Skeletal muscle tissue (tissue), 4 donors: Measurements from ENCODE around the gene PRR35. TPM values are rescaled to one million over a fixed set of nuclear protein-coding genes. Genes with fewer than 3 reads are reported as not detected.
A peak's percentile ranks its signal among the peaks of the same experiment; 100 is the strongest.

ENCODE experiments used
- H3K27ac ChIP-seq: one replicate; pipeline ENCODE4 v1.7.0; 2013; ENCODE audit warnings: mild to moderate bottlenecking, low read depth, low read length, inconsistent platforms
- H3K27me3 ChIP-seq, 3 donors: one replicate each; pipeline ENCODE4 v1.7.0; 2013; ENCODE audit warnings: low read length in 3 of 3; ENCODE audit not compliant: control insufficient read depth in 3 of 3, insufficient read depth in 3 of 3
- H3K36me3 ChIP-seq, 3 donors: one replicate each; pipeline ENCODE4 v1.7.0; 2013; ENCODE audit warnings: low read length in 3 of 3; ENCODE audit not compliant: control insufficient read depth in 3 of 3, insufficient read depth in 3 of 3
- H3K4me1 ChIP-seq, 3 donors: one replicate each; pipeline ENCODE4 v1.7.0; 2013; ENCODE audit warnings: low read length in 3 of 3, mild to moderate bottlenecking in 3 of 3; ENCODE audit not compliant: control insufficient read depth in 3 of 3, insufficient read depth in 3 of 3
- H3K4me3 ChIP-seq, 3 donors: one replicate each; pipeline ENCODE4 v1.7.0; 2013; ENCODE audit warnings: low read length in 3 of 3
- H3K9ac ChIP-seq, 3 donors: one replicate each; pipeline ENCODE4 v1.7.0; 2013; ENCODE audit warnings: low read length in 3 of 3, mild to moderate bottlenecking in 3 of 3, moderate library complexity in 2 of 3, low read depth in 1 of 3
- H3K9me3 ChIP-seq, 3 donors: one replicate each; pipeline ENCODE4 v1.7.0; 2013; ENCODE audit warnings: low read length in 3 of 3; ENCODE audit not compliant: control insufficient read depth in 3 of 3
- total RNA-seq: library from RNA; depleted of rRNA; stranded (reverse); fragments of >200 nt; gene quantifications from one replicate; pipeline ENCODE4 v1.2.3, GENCODE V29; 2014
- donor health status: Osteomylitis.

The PRR35 gene
- total RNA-seq = not detected

DNA sequence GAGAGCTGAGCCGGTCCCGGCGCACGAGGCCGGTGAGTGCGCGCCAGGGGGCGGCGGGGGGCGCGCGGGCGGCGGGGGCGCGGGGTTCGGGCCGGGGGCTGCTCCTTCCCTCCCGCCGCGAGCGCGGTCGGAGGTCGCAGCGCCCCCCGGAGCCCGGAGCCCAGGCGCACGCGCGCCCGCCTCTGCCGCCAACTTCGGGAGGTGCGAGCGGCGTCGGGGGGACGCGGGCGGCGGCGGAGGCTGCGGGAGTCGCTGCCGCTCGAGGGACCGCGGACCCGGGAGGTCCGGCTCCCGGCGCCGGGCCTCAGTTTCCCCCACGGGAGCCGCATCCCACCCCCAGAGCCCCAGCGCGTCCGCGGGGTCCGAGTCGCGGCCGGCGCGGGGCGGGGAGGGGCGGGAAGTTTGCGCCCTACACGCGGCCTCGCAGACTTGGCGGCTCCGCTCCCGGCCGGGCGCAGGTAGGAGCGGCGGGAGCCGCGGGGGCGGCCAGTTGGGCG lies at the start of gene PRR35:
Gene PRR35 (plus strand): TSS at position 191 of the 497 bp plus-strand sequence. CDS start 2,901 bp downstream, outside the sequence.
- no peak within 1 kb of the TSS for H3K4me3 ChIP-seq
- H3K36me3 ChIP-seq = no peaks in the 10 kb centered on the region
- peaks cover 0 to 2% (median 0%) of the 10 kb centered on the region in 3 donors for H3K4me1 ChIP-seq
- H3K9ac ChIP-seq = no peak within 1 kb of the TSS
- no peaks in the 10 kb centered on the region for H3K9me3 ChIP-seq
- H3K27me3 ChIP-seq = peaks cover 39 to 46% (median 43%) of the 10 kb centered on the region in 3 donors
- H3K27ac ChIP-seq = no peak within 1 kb of the TSS

DNA sequence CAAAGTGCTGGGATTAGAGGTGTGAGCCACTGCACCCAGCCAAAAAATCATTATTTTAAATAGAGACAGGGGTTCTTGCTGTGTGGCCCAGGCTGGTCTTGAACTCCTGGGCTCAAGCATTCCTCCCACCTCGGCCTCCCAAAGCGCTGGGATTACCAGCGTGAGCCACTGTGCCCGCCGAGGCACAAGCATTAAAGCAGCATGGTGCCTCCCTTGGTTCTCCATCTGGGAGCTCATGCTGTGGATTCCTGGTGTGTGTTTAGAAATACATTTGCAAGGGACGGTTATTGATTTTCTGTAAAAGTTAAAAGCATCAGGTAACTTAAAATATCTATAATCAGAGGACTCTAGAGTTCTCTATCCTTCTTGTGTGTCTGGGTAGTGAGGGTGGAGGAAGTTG lies 47.4 kb upstream of the PRR35 start:
- no peaks in the 10 kb centered on the region for H3K9me3 ChIP-seq
- H3K27me3 ChIP-seq = no peaks in the 10 kb centered on the region
- H3K27ac ChIP-seq = no peak overlapping the region
- peaks cover 28 to 30% (median 29%) of the 10 kb centered on the region in 3 donors for H3K36me3 ChIP-seq
- H3K4me1 ChIP-seq = no peaks in the 10 kb centered on the region
- no peak overlapping the region for H3K4me3 ChIP-seq
- no peak overlapping the region for H3K9ac ChIP-seq

DNA sequence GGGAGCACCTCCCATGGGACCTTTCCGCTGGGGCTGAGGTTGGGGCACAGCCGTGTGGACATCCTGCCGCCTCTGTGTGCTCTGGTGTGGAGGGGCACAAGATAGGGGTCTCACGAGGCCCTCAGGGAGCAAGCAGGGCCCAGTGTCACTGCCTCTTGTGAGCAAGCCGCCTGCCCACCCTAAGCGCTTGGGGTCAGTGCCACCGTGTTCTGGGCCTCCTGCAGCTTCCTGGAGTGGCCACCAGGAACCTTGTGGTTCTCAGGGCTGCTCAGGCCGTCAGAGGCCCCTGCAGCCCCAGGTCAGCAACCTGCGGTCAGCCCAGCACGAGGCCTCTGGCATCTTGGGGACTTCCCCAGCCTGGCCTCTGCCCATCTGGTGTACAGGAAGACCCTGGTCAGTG lies 46.2 kb upstream of the PRR35 start:
- H3K36me3 ChIP-seq = peaks cover 28 to 32% (median 30%) of the 10 kb centered on the region in 3 donors
- H3K4me3 ChIP-seq = no peak overlapping the region
- no peaks in the 10 kb centered on the region for H3K27me3 ChIP-seq
- H3K9ac ChIP-seq = no peak overlapping the region
- H3K4me1 ChIP-seq = peaks cover 1 to 4% (median 2%) of the 10 kb centered on the region in 3 donors
- no peaks in the 10 kb centered on the region for H3K9me3 ChIP-seq
- no peak overlapping the region for H3K27ac ChIP-seq

GRCh38 chr16:515175-515938 lies 44.8 kb upstream of the PRR35 start:
- H3K9me3 ChIP-seq = no peaks in the 10 kb centered on the region
- H3K9ac ChIP-seq = no peak overlapping the region
- H3K27ac ChIP-seq = no peak overlapping the region
- H3K36me3 ChIP-seq = peaks cover 31 to 41% (median 37%) of the 10 kb centered on the region in 3 donors
- H3K4me3 ChIP-seq = no peak overlapping the region
- H3K4me1 ChIP-seq = peaks cover 5 to 8% (median 6%) of the 10 kb centered on the region in 3 donors
- H3K27me3 ChIP-seq = no peaks in the 10 kb centered on the region

DNA sequence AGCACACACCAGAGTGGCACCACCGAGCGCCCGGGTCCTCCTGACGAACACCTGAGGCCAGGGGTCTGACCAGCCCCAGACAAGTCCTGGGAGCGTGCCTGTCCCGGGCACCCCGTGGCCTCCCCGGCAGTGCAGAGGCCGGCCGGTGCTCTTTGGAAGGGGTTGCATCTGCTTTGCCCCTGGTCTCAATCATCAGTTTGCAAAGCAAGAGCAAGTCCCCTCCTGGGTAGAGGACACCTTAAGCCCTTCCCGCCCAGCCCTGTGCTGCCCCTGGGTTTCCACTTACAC lies 44.3 kb upstream of the PRR35 start:
- Histone ChIP-seq H3K4me3 (no peak overlapping the region), H3K36me3 (peaks cover 33 to 43% (median 40%) of the 10 kb centered on the region in 3 donors), H3K9me3 (no peaks in the 10 kb centered on the region), H3K27ac (no peak overlapping the region), H3K27me3 (no peaks in the 10 kb centered on the region), H3K9ac (no peak overlapping the region), H3K4me1 (peaks cover 5 to 8% (median 6%) of the 10 kb centered on the region in 3 donors)

- H3K36me3 ChIP-seq = peaks cover 37 to 47% (median 44%) of the 10 kb centered on the region in 3 donors
- H3K27ac ChIP-seq = no peak overlapping the region
- no peaks in the 10 kb centered on the region for H3K9me3 ChIP-seq
- peaks cover 5 to 8% (median 6%) of the 10 kb centered on the region in 3 donors for H3K4me1 ChIP-seq
- H3K4me3 ChIP-seq = no peak overlapping the region
- H3K27me3 ChIP-seq = no peaks in the 10 kb centered on the region
- no peak overlapping the region for H3K9ac ChIP-seq
Measured at GRCh38 chr16:516301-516700, 43.9 kb upstream of the PRR35 start.

DNA sequence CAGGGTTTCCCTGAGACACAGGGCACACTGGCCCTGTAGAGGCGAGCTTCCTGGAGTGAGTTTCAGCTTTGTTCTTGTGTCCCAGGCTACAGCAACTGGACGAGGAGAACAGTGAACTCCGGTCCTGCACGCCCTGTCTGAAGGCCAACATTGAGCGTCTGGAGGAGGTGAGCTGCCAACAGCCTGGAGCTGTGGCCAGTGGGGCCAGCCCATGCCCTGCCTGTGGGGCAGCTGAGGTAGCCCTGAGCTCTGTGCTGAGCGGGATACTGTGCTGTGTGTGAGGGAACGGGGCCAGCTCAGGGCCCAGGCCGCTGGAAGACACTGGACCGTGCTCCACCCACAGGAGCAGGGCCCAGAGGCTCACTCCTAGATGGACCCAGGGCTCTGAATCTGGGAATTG lies 41.3 kb upstream of the PRR35 start:
- Histone ChIP-seq H3K9me3 (no peaks in the 10 kb centered on the region), H3K4me3 (no peak overlapping the region), H3K4me1 (peaks cover 5 to 9% (median 6%) of the 10 kb centered on the region in 3 donors), H3K36me3 (peaks cover 37 to 45% (median 42%) of the 10 kb centered on the region in 3 donors), H3K27me3 (no peaks in the 10 kb centered on the region), H3K27ac (no peak overlapping the region), H3K9ac (peak overlapping the region in 1 of 3 donors; percentile 50)

- Histone ChIP-seq H3K27me3 (no peaks in the 10 kb centered on the region), H3K4me3 (no peak overlapping the region), H3K9ac (no peak overlapping the region), H3K36me3 (peaks cover 37 to 44% (median 40%) of the 10 kb centered on the region in 3 donors), H3K9me3 (no peaks in the 10 kb centered on the region), H3K4me1 (peaks cover 7 to 14% (median 10%) of the 10 kb centered on the region in 3 donors), H3K27ac (no peak overlapping the region)
Measured at GRCh38 chr16:519425-519824, 40.8 kb upstream of the PRR35 start.

GRCh38 chr16:519841-520687 lies 40.1 kb upstream of the PRR35 start:
- Histone ChIP-seq H3K4me1 (peaks cover 8 to 19% (median 10%) of the 10 kb centered on the region in 3 donors), H3K4me3 (no peak overlapping the region), H3K27ac (no peak overlapping the region), H3K9me3 (no peaks in the 10 kb centered on the region), H3K9ac (no peak overlapping the region), H3K27me3 (no peaks in the 10 kb centered on the region), H3K36me3 (peaks cover 37 to 40% (median 40%) of the 10 kb centered on the region in 3 donors)

- H3K36me3 ChIP-seq = peaks cover 30 to 34% (median 32%) of the 10 kb centered on the region in 3 donors
- H3K9ac ChIP-seq = no peak overlapping the region
- H3K9me3 ChIP-seq = no peaks in the 10 kb centered on the region
- H3K27me3 ChIP-seq = no peaks in the 10 kb centered on the region
- no peak overlapping the region for H3K27ac ChIP-seq
- H3K4me1 ChIP-seq = peaks cover 14 to 26% (median 18%) of the 10 kb centered on the region in 3 donors
- H3K4me3 ChIP-seq = no peak overlapping the region
Measured at GRCh38 chr16:520847-521246, 39.3 kb upstream of the PRR35 start.
